HG03432 (cell line): ENCODE measurements around the gene ARMH1.

Source experiments
- ATAC-seq: cut with Tn5 transposase; IDR thresholded peaks from one replicate; pipeline ENCODE4 v1.9.1; 2021; ENCODE audit warnings: mild to moderate bottlenecking, moderate library complexity; ENCODE audit not compliant: unreplicated experiment

The ARMH1 gene

DNA sequence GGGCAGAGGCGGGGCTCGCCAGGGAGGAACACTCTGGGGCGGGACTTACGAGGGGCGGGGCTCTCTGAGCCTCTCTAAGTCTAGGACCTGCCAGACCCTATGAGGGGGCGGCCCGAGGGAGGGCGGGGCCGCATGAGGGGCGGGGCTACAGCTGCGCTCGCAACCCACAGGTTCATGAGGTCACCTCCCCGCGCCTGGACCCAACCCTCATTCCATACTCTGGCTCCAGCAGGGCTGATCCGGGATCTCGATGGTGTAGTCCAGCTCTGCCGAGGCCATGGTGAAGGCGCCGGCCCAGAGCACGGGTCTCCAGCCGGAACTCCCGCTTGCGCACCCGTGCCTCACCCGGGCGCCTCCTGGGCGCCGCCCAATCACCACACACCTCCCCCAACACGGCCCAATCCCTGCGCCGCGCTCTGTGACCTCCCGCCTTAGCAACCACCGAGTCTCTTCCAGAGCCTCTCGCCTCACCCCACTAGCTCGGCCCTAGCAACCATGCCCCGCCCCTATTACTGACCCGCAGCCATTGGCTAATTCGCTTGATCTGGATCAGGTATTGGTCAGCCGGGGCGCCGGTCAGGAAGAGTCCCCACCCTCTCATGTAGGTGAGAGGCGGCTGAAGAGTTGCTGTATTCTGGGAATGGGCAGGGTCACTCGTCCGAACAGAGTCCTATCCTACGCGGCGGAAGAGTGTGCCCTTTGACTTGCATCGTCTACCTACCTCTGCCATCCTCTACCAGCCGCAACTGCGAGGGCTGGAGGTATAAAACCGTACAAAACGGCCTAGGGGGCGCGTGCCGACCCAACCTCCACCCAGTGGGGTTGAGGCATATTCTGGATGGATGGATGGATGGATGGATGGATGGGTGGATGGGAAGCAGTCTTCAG is at the start of gene ARMH1, which contains the start of gene TMEM53:
Gene ARMH1 (plus strand): TSS at position 602 of the 888 bp plus-strand sequence. CDS start 14,984 bp downstream, outside the sequence.
Gene TMEM53 (minus strand): TSS at position 369 of the 888 bp plus-strand sequence. CDS start 90 bp downstream, at position 279.
- ATAC-seq, result peak; percentile 92

DNA sequence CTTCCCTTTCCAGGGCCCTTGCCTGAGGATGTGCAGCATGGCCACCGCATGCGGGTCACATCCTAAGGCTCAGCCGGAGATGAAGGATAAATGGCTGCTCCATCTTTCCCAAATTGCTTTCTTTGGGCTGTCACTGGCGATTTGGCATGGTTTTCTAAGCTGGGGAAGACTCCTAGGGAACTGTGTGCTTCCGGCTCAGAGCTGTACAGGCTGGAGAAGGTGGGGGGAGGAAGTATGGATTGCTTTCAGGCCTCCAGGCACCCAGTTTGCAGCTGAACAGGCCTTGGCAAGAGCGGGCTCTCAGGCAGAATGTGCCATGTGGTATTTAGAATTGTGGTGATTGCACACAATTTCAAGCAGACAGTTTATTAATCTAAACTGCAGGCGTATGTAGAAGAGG is 49.2 kb upstream of the ARMH1 start:
- no peak for ATAC-seq

DNA sequence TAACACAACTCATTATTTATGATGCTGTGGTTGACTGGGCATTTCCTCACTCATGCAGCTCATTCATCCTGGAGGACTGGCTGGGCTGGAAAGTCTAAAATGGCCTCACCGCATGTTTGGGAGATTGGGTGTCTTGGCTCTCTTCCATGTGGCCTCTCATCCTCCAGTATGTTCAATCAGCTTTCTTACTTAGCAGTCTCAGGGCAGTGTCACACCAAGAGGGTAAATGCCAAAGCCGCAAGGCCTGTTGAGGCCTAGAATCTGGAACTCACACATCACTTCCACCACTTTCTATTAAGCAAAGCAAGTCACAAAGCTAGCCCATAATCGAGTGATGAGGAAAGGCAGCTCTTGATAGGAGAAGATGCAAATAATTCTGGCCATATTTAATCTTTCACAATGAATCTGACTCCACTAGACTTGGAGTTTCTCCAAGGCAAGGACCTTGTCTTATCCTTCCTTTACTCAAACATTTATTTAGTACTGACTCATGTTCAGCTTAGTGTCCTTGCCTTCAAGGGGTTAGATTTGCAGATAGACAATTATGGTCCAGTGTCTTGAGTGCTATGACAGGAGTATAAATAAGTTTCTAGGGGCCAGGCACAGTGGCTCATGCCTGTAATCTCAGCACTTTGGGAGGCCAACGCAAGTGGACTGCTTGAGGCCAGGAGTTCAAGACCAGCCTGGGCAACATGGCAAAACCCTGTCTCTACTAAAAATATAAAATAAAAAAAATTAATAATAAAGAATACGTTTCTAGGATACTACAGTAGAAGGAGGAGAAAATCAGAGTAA is 45.4 kb upstream of the ARMH1 start:
- no peak for ATAC-seq

DNA sequence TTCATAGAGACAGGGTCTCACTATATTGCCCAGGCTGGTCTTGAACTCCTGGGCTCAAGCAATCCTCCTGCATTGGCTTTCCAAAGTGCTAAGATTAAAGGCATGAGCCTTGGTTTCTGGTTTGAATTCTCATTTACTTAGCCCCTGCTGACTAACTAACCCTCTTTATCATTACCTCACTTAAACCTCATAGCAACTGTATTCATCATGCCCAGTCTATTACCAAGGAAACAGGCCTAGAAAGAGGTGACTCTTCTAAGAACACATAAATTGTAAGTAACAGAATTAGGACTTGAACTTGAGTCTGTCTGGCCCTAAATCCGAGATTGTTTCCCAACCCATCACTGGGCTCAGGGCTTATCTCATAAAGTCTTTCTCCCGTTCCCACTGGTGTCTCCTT is 44.4 kb upstream of the ARMH1 start:
- no peak for ATAC-seq

DNA sequence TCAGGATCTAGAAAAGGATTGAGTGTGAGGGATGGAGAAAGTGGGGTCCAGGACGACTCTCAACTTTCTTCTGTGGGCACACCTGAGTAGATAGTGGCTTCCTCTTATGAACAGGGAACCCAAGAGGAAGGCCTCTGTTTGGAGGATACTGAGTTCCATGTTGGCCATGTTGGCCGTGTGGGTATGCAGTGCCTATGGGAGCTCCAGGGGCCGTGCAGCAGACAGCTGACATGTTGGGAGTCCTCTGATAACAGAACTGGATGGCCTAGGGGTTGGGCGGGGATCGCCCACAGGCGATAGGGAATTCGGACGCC is 43.2 kb upstream of the ARMH1 start:
- ATAC-seq, result no peak

DNA sequence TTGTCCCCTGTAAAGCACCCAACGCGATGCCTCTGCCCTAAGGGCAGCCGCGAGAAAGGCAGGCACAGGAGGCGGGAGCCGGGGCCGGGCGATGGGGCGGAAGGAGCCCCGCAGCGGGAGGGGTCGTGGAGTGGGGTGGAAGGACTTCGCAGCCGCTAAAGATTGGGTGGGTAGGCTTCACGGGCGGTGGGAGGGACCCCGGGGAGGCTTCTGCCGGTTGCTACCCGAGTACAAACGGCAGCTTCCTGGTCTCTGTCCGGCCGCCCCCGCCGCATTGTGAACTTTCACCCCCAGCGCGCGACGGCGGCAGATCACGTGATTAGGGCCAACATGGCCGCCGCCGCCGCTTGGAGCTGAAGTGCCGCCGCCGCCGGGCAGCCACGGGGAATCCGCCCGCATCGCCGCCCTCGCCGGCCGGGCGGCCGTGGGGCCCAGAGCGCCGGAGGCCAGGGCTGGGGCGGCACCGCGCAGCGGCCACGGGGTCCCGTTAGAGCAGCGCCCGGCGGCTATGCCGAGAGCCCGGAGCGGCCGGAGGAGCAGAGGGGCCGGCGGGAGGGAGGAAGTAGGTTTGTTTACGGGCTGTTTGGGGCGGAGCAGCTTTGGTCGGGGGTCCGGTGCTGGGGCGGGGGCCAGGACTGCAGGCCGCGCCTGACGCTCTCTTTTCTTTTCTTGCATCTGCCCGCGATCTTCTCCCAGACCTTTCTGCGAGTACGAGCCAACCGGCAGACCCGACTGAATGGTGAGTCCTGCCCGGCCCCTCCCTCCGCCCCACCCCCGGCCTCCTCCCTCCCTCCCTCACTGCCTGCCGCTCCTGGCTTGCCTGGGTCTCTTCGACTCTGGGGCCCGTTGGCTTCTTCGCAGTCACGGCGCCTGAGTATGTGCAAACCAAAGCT is 42.6 kb upstream of the ARMH1 start:
- ATAC-seq, result peak; percentile 73

DNA sequence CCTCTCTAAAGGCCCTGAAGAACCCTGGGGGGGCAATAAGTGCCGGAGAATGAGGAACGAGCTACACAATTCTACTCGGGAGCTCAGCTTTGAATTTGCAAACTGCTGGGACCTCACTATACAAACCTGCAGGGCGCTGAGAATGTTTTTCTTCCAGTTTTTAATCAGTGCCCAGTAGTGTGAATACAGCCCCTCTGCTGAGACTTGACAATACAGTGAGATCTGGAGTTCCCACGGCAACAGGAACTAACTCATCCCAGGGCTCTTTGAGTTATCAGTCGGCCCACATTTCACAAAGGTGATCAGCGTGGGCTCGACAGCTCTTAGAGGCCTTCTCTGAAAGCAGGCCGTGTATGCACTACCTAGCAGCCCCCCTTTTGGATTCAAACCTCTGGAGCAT is 41.9 kb upstream of the ARMH1 start:
- no peak for ATAC-seq

DNA sequence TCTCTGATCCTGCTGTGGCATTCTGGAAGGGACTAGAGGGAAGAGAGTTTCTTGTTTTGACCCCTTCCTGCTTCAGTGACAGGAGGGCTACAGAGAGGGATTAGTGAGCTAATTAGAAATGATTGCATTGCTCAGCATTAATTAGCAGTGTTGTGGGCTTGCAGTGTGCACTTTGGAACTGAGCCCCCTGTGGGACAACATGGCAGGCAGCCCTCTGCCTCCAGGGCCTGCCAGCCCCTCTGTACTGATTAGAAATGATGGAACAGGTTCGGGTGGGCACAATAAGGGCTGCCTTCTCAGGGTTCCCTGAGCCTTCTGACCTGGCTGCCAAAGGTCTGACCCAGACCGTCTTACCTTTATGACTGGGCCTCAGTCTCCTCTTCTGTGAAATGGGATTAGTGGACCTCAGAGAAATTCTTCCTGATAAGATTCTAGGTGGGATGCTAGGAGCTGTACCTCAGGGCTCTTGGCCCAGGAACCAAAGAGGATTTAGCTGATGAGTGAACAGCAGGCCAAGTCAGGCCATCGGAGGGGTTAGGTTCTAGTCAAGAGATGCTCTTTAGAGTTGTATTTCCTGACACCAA is 39.8 kb upstream of the ARMH1 start:
- no peak for ATAC-seq

DNA sequence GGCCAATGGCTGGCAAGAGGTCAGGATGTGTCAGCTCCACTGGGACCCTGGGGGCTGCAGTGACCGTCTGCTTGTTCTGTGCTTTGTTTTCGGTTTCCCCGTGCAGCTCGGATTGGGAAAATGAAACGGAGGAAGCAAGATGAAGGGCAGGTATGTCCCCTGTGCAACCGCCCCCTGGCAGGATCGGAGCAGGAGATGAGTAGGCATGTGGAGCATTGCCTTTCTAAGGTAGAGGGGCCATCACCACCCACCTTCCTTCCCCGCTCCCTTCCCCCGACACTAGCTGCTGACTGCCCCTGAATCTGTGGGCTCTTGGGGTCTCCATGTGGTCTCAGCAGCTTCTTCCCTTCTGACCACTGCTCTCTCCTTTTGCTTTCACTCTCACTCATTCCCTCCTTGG is 39.1 kb upstream of the ARMH1 start:
- ATAC-seq, result no peak

DNA sequence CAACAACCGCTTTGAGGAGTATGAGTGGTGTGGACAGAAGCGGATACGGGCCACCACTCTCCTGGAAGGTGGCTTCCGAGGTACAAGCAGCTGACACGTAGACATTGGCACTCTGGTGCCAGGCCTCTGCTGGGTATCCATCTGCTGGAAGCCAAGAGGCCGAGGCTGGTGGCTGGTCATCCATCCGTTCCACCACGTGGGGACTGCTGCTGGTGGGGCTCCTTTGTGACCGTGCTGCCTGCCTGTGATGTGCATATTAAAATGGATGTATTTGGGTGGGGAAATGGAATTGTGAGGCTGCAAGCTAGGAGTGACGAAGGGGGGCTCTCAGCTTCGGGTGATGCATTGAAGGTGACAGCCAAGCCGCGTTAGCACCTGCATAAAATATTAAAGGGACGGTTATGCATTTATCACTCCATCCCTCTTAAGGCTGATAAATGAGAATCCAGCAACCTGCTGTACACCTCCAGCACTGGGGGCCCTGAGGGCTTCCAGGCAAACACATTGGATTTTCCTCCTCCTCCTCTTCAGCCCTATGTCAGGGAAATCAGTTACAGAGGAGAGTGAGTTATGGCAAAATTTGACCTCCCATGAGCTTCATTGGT is 38.3 kb upstream of the ARMH1 start:
- ATAC-seq, result no peak

DNA sequence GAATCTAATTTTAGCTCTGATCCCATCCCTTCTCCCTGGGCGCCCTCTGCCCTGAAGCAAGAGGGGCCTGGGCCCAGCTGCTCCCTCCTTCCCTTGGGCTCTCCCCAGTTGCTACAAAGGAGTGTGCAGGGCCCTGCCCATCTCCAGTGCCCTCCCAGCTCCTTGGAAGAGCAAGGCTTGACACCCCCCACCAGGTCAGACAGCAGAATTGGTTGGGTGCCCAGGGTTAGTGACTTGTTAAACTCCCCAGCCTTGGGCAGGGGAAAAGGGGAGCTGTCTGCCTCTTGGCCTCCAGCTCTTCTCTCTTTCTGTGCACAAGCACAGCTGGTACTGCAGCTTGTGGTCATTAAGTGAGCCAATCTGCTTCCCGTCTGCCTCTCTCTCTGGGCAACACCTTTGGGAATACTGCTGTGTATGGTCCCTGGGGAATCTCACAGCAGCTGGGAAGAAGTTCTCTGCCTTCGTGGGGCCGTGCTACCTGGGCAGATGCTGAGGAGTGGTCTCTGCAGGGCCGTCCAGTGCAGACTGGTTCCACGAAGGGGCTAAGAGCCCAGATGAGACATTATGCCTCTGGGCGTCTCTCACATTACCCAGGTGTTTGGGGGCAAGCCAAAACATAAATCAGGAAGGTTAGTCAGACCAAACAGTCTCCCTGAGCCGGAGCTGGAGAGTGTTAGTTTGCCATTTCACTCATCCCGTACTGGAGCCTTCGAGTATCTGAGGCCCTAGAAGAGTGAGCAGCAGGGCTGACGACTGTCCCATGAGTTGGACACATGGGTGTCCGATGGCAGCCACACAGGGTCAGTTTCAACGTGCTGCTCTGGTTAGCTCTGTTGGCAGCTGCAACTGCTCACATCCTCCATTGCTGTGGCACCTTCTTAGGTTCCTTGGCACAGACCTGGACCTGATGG is 37.6 kb upstream of the ARMH1 start:
- ATAC-seq, result no peak

DNA sequence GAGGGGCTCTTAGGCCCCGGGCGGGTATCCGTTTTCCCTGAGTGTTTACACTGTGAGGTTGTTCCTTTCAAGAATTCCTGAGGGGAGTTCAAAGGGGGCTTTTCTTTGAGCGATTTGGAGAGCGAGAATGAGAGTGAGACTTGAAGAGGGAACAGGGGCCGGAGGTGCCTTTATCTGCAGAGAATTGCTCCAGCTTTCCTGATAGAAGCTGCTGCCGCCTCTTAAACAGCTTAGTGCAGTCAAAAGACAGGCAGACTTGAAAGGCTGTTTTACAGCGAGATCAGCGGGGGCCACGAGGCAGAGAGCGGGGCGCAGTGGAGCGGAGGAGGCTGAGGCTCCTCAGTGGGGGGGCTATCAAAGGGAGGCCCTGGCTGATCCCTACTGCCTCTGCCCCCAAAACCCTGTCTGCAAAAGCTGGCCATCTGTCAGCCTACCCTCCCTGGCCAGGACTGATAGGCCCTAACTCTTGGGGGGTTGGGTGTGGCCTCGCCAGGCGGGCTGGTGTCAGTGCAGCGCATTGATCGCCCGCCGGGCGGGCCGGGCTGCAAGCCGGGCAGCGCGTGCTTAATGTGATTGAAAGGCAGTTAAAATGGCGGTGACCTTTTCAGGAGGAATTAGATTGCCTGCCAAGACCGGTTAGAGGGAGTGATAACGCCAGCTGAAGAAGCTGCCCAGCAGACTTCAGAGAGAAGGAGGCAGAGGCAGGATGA is 36.7 kb upstream of the ARMH1 start:
- no peak for ATAC-seq

DNA sequence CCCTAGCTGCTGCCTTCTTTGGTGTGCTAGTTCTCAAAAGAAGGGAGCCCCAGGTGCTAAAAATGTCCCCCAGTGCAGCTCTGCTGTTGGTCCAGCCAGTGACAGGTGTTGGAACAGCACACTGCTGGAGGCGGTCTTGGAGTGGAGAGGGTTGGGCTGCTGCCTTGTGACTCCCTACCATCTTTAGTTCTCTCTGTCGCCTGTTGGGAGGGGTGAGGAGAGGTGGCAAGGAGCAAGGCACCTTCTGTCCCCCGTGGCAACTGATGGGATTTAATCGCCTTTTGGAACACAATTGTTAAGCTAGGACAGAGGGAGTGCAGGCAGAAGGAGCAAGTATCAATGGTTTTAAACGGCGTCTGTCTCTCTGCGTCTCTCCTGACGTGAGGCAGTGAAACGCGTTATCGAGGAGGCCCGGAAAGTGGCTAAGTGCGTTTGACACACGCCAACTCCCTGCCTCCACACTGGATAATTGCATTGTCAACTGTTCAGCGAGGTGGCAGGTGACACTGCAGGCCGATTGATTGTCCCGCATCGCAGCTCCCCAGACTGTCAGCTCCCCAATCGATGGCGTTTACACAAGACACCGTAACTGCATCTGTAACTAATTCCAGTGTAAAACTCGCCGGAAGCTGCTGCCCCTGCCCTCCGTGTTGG is 34.2 kb upstream of the ARMH1 start:
- no peak for ATAC-seq

DNA sequence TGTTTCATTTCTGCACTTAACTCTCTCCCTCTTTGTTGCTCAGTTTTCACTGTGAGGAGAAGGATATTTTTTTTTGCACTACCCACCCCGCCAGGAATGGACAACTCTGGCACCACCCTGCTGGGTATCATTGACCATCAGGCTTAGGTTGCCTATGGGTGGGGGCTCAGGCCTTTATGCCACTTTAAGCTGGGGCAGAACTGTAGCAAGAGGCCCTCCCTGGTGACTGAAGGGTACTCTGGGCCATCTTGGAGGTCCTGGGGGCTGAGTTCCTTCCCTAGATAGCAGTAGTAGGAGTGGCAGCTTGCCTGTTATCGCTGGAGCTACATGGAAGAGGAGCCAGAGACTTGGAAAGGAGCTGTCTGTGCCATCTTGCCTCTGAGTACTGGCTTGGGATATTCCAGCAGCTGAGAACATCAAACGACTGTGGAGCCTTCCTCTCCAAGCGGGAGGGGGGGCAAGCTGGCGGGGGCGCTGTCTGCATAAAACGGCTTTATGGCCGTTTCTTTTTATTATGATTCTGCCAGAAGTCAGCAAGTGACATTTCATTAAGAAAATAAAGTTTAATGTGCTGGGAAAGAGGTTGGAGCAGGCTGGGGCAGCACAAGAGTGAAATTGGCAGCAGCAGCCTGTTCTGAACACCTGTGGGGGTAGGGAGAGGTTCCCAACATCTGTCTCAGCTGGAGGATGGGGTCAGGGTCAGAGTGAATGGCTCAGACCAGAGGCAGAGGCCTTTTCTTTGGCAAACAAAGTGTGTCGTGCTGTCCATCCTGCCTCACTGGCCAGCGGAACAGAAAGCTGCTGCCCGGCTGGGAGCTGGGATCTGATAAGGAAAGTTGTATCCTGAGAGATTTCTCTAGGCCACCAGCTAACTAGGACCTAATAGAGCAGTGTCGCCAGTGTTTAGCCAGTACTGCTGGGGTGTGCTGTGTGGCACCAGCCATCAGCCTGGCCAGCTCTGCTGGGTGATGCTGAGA is 33.1 kb upstream of the ARMH1 start:
- no peak for ATAC-seq

DNA sequence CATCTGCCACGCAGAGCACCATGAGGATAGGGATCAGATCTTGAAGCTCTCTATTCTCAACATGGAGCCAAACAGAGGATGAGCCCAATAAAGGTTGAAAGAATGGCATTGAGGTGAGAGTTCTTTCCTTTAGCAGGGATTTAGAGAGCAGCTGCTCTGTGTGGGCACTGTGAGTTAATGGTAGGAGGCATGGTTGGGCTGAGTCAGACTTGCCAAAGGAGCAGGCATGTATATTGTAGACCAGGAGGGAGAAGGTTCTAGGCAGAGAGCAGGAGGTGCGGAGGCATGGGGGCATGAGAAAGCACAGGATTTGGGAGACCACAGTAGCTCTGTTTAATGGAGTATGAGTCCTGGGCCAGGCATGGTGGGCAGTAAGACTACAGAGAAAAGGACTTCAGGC is 32.3 kb upstream of the ARMH1 start:
- no peak for ATAC-seq

DNA sequence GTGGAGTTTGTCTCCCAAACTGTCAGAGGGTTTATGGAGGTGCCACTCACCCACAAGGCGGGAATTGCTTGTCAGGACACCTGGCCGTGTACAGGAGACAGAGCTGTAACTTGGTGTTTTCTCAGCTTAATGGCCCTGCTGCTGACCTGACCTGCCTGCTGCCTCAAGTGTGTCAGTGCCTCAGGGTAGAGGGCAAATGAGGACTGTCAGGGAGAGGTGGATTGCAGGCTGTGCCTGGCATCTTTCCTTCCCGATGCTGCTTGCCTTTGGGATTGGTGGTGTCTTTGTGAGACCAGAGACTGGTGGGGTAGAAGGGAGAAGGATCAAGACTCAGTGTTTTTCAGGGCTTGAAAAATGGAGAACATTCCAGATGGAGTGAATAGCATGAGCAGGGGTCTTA is 31.6 kb upstream of the ARMH1 start:
- no peak for ATAC-seq
